SK-N-MC (cell line): ENCODE results near the gene DIPK1B.

Experiments used
- EZH2 ChIP-seq: fragments of 200-600 bp; sonication (generic); IDR thresholded peaks from one replicate; pipeline ENCODE4 v1.6.1; 2017; ENCODE audit warnings: antibody characterized with exemption
- FOXP2 ChIP-seq: optimal IDR thresholded peaks from 2 replicates; pipeline ENCODE3; 2011; ENCODE audit warnings: mild to moderate bottlenecking, moderate library complexity; ENCODE audit not compliant: insufficient read depth; ENCODE audit errors: extremely low read length, control extremely low read depth

- TF ChIP-seq EZH2 (no peak), FOXP2 (no peak)
Observed at GRCh38 chr9:136693490-136694162, 18.7 kb upstream of the DIPK1B start.
